Left lobe of liver (tissue), 2 donors: Measurements from ENCODE around the gene RGS10. TPM values are rescaled to one million over a fixed set of nuclear protein-coding genes. Genes with fewer than 3 reads are reported as not detected.

ENCODE experiments used
- ATAC-seq: fragments of 200-7000 bp; cut with Tn5 transposase; one replicate; pipeline ENCODE4 v1.9.1; 2020; ENCODE audit warnings: mild to moderate bottlenecking, moderate library complexity
- DNase-seq: peaks from one replicate; pipeline ENCODE4 v3.0.0-alpha.2; 2020; ENCODE audit warnings: low spot score
- total RNA-seq: library from RNA; stranded (reverse); gene quantifications from one replicate; pipeline ENCODE4 v1.2.1, GENCODE V29; 2021
- donor health status: DM: no; HTN: no; CAD: no; lungs with moderate emphysema.
- donor health status: DM: no; HTN: yes; CAD: no.

RGS10 gene
- total RNA-seq, 1 donor from 2014 or later = 1.3 TPM

DNA sequence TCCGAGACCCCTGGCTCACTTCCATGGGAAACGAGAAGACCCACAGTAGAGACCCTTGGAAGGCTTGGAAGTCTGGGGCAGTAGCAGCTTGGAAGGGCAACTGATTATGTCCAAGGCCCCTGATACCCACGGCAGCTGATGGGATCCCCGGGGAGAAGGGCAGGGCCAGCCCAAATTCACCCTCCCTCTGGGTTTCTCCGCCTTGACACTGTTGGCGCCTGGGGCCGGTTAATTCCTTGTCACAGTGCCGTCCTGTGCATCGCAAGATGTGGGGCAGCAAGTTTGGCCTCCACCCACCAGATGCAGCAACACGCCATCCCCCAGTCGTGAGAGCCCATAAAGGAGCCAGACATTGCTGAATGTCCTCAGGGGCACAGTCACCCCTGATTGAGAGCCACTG lies 89.2 kb downstream of the RGS10 start:
- no peak for ATAC-seq
- no peak for DNase-seq

DNA sequence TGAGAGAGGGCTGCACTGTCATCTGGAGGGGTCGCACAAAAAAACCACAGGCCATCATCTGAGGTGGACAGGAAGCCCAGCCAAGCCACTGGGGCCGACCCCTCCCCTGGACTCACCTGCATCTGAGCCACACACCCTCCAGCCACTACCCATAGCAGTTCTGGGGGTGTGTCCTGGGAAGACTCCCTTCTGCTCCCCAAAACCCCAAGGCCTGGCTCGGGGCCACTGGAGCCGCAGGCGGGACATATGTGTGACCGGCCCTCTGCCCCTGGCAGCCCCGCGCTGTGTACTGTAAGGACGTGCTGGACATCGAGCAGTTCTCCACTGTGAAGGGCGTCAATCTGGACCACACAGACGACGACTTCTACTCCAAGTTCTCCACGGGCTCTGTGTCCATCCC lies 90.1 kb downstream of the RGS10 start:
- DNase-seq (no peak), ATAC-seq (no peak)

DNA sequence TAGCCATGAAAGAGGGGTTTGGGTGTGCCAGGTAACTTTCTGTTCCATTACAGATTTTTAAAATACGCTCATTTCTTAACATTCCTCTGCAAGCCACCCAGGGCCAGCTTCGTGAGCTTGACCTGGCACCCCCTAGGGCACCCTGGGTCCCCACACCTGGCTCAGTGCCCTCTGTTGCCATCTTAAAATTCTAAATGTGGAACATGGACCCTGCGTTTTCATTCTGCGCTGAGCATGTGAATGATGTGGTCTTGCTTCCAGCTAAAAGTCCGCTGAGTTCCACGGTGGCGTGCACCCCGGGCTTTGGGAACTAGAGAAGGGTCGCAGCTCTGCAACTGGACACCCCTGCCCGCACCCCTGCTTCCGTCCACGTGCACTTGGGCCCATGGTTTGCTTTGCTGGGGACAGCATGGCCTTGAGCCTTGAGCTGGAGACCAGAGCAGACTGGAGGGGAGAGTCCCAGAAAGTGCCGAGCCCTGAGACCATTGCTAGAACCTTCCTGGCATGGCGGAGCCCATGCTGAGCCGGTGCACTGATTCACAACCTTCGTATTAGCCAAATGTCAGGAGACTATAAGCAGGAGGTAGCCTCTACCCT lies 91.1 kb downstream of the RGS10 start:
- no peak for ATAC-seq
- DNase-seq = no peak

DNA sequence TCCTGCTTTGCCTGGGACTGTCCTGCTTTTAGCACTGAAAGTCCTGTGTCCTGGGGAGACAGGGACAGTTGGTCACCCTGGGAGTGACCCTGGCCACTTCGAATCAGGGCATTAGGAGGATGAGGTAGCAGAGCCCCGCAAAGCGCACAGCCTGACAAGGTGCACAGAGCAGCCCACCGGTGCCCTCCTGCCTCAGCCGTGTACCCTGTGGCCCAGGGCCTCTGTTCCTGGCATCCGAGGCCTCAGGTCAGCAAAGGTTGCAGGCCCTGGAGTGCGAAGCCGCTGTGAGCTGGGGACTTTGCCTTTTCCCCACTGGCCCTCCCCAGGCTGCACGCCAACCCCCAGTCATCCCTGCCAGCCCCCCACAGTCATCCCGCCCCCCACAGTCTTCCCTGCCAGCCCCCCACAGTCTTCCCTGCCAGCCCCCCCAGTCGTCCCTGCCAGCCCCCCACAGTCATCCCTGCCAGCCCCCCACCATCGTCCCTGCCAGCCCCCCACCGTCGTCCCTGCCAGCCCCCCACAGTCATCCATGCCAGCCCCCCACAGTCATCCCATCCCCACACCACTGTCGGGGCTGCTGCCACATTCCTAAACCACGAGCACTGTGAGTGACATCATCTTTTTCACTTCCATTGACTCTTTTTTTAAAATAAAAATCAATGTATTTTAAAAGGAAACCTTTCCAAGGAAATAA lies 91.8 kb downstream of the RGS10 start:
- DNase-seq (no peak), ATAC-seq (no peak)

Other genes with a start within 250 kb of the RGS10 start
- 39.3 TPM for gene TIAL1, start 54.2 kb upstream of the RGS10 start, total RNA-seq
- gene BAG3, start 108.7 kb upstream of the RGS10 start, total RNA-seq = 11.3 TPM
- 2.6 TPM for gene INPP5F, start 183.3 kb upstream of the RGS10 start, total RNA-seq